Measurements from ENCODE around the gene DGKZ. TPM values are rescaled to one million over a fixed set of nuclear protein-coding genes. Genes with fewer than 3 reads are reported as not detected.

The DGKZ gene
- total and polyA plus RNA-seq, 2 of the 13 experiments (the other 11 are each of a cell fraction or from before 2014, with no cell fraction given): 15.8 to 20.7 TPM

- TF ChIP-seq IKZF5 (CRISPR knock-in tag; IDR thresholded peaks at IDR 0.05) (peak; percentile 20; the same call in 1 of the 2 replicates), ZNF772 (CRISPR knock-in tag; IDR thresholded peaks at IDR 0.05) (peak; percentile 39; the same call in 1 of the 2 replicates), SMC3 (IDR thresholded peaks at IDR 0.05; ENCODE audit: low read length) (peak; percentile 20; the same call in 1 of the 2 replicates), HNF1A (IDR thresholded peaks at IDR 0.05; ENCODE audit: low read depth) (no peak), HNF1A (CRISPR knock-in tag; IDR thresholded peaks at IDR 0.05; ENCODE audit: borderline replicate concordance) (no peak), MTA1 (CRISPR knock-in tag; IDR thresholded peaks at IDR 0.05; ENCODE audit: borderline replicate concordance) (0 out of 2 replicates have a peak, but pooled peaks have one; percentile 14), SNAPC4 (CRISPR knock-in tag; IDR thresholded peaks at IDR 0.05) (no peak), PAF1 (CRISPR knock-in tag; IDR thresholded peaks at IDR 0.05) (no peak), STAG1 (CRISPR knock-in tag; IDR thresholded peaks at IDR 0.05) (peak; percentile 61), ZMYM3 (CRISPR knock-in tag; IDR thresholded peaks at IDR 0.05) (no peak), ZNF652 (CRISPR knock-in tag; IDR thresholded peaks at IDR 0.05; ENCODE audit: borderline replicate concordance, low read depth) (no peak), RAD21 (CRISPR knock-in tag; IDR thresholded peaks at IDR 0.05) (peak; percentile 53), ZFX (CRISPR knock-in tag; IDR thresholded peaks at IDR 0.05; ENCODE audit: low read depth) (peak; percentile 55; the same call in 1 of the 2 replicates), MIER2 (CRISPR knock-in tag; IDR thresholded peaks at IDR 0.05) (0 out of 2 replicates have a peak, but pooled peaks have one; percentile 26), ZNF207 (IDR thresholded peaks at IDR 0.05; ENCODE audit: borderline replicate concordance) (no peak), HMGA1 (CRISPR knock-in tag; conservative IDR thresholded peaks at IDR 0.05) (no peak), ZNF382 (CRISPR knock-in tag; IDR thresholded peaks at IDR 0.05; ENCODE audit: borderline replicate concordance) (no peak), ZNF580 (CRISPR knock-in tag; IDR thresholded peaks at IDR 0.05; ENCODE audit: borderline replicate concordance, low read depth) (peak; percentile 39; the same call in 1 of the 2 replicates), RFXAP (CRISPR knock-in tag; IDR thresholded peaks at IDR 0.05; ENCODE audit: borderline replicate concordance) (no peak), HNRNPLL (IDR thresholded peaks at IDR 0.05; ENCODE audit: low read depth, low read length, poor library complexity, severe bottlenecking) (peak; percentile 64)
Measured at GRCh38 chr11:46369458-46370152, 22.3 kb downstream of the DGKZ start (continued).

All from HepG2 (cell line).